Ishikawa (cell line): ENCODE measurements around the gene CTPS1.

Experiments
- CEBPB ChIP-seq: IDR thresholded peaks from 2 replicates; pipeline ENCODE4 v1.6.1; 2012
- CREB1 ChIP-seq: IDR thresholded peaks from 2 replicates; pipeline ENCODE4 v1.6.1; 2012; ENCODE audit warnings: low read depth
- EGR1 ChIP-seq: IDR thresholded peaks from 2 replicates; pipeline ENCODE4 v1.6.1; 2012
- EP300 ChIP-seq: IDR thresholded peaks from 2 replicates; pipeline ENCODE4 v1.6.1; 2012; ENCODE audit warnings: borderline replicate concordance
- FOXM1 ChIP-seq: IDR thresholded peaks from 2 replicates; pipeline ENCODE4 v1.6.1; 2012; ENCODE audit warnings: low read depth, borderline replicate concordance
- MAX ChIP-seq: IDR thresholded peaks from 2 replicates; pipeline ENCODE4 v1.6.1; 2012
- NFIC ChIP-seq: IDR thresholded peaks from 2 replicates; pipeline ENCODE4 v1.6.1; 2012
- RAD21 ChIP-seq: IDR thresholded peaks from 2 replicates; pipeline ENCODE4 v1.6.1; 2012; ENCODE audit warnings: low read depth
- REST ChIP-seq: IDR thresholded peaks from 2 replicates; pipeline ENCODE4 v1.6.1; 2012; ENCODE audit warnings: low read depth, mild to moderate bottlenecking
- TAF1 ChIP-seq: IDR thresholded peaks from 2 replicates; pipeline ENCODE4 v1.6.1; 2012; ENCODE audit warnings: low read depth, mild to moderate bottlenecking
- TCF12 ChIP-seq: IDR thresholded peaks from 2 replicates; pipeline ENCODE4 v1.6.1; 2012; ENCODE audit warnings: low read depth

- TF ChIP-seq RAD21 (no peak), MAX (no peak), EP300 (no peak), TCF12 (no peak), REST (no peak), TAF1 (no peak), EGR1 (no peak), CEBPB (no peak), FOXM1 (no peak), NFIC (no peak), CREB1 (no peak)
Measured at GRCh38 chr1:41009466-41009865, 30.0 kb downstream of the CTPS1 start.
